HG03558 (cell line): ENCODE results near the gene COL1A1.

Experiments used
- ATAC-seq: cut with Tn5 transposase; IDR thresholded peaks from one replicate; pipeline ENCODE4 v1.9.1; 2021; ENCODE audit warnings: moderate number of reproducible peaks; ENCODE audit not compliant: unreplicated experiment; ENCODE audit errors: extremely low read depth

COL1A1 gene

DNA sequence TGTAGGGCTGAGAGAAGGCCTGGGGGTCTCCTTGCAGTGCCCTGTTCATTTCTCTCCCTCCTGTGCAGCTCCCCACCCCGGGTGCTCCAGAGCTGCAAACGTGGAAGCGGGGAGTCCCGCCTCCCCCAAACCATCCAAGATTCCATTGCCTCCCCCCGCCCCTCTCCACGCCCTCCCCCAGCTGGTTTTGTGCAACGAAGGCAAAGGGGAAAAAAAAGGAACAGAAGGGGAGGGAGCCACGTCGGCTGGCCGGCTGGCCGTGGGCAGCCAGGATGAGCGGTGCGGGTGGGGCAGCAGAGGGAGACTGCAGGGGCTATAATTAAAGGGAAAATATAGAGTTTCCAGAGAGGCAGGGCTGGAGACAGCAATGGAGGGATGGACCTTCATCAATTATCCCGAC, 1.7 kb upstream of the COL1A1 start:
- no peak for ATAC-seq

DNA sequence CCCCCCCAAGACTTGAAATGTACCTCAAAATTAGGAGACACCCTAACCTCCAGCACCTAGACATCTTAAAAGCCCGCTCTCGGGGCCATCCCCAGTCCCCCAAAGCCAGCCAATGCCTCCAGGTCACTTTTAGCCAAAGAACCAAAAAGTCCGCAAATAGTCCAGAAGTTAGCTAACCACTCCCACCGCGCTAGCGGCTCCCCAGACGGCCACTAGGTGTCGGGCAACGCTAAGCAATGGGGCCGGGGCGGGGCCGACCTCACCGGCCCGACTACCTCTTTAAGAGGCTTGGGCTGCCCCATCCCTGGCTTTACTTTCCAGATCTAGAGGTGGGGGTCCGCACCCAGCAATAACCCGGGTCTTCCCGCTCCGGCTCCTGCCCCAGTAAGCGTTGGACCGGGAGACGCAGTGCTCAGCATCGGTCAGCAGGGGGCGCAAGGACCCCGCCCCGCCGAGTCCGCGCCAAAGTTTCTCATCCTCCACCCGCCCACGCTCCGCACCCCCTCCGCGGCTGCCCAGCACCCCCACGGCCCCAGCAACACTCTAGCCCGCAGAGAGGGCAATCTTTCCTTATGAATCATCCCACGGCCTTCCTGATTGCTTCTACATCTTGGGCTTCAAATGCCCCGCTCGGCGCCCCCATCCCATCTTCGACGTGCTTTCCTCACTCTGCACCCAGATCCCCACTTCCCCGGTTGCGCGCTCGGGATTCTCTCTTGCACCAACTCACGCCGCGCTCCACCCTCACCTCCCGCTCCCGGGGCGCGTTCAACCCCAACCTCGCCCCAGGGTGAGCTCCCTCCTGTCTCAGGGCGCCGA, 765 bp downstream of the COL1A1 start:
- ATAC-seq: no peak

DNA sequence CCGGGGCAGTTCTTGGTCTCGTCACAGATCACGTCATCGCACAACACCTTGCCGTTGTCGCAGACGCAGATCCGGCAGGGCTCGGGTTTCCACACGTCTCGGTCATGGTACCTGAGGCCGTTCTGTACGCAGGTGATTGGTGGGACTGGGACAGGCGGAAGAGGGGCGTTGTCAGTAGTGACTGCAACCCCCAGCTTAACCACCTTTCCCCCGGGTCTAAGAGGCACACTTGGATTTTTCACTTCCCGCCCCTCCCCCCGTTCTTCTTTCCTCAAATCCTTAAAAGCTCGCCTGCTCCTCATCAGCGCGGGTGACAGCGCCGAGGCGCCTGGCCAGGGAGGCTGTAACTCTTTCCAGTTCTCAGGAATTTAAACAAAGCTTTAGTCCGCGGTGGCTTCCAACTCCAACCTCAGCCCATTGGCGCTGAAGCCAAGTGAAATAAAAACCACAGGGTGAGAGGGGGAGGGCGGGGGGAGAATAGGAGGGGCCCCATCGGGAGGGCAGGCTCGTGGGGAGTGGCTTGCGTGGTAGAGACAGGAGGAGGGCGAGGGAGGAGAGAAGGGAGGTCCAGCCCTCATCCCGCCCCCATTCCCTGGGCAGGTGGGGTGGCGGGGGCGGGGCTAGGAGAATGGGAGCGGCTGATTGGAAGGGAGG, 1.5 kb downstream of the COL1A1 start:
- ATAC-seq: no peak

DNA sequence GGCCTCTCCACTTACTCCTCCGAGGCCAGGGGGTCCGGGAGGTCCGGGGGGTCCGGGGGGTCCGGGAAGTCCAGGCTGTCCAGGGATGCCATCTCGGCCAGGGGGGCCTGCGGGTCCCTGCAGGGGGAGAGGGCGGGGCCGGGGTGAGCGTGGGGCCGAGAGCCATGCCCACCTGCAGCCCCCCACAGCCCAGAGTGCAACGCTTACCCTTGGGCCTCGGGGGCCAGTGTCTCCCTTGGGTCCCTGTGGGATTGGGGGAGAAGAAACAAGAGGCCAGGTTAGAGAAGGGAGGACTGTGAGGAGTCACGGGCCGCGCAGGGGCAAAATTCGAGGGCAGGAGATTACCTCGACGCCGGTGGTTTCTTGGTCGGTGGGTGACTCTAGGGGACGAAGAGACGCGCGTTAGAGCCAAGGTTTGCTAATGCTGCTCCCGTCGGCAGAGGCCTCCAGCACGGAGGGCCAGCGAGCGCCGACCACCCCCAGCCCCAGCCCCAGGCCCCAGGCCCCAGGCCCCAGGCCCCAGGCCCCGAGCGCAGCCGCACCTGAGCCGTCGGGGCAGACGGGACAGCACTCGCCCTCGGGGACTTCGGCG, 2.1 kb downstream of the COL1A1 start:
- ATAC-seq: no peak

DNA sequence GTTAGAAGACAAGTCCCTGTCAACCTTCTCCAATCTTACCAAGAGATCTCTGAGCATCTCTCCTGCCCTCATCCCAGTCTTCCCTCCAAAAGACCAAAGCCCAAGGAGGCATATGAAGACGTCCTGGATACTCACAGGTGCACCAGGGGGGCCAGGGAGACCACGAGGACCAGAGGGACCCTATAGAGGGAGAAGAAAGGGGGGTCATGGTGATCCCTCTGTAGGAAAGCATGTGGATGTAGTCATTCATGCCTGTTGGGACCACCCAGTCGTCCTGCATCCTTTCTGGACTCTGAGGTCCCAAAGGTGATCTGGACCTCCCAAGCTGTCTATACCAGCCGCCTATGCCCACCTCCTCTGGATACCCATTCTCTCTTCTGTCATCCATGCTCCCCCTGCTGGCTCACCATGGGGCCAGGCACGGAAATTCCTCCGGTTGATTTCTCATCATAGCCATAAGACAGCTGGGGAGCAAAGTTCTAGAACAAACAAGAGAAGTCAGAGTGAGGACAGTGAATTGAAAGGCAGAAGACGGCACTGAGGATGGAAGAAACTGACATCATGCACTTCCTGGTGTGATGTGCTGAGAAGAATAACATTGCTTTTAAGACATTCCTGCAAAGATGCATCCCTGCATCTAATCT, 3.3 kb downstream of the COL1A1 start:
- ATAC-seq: no peak

DNA sequence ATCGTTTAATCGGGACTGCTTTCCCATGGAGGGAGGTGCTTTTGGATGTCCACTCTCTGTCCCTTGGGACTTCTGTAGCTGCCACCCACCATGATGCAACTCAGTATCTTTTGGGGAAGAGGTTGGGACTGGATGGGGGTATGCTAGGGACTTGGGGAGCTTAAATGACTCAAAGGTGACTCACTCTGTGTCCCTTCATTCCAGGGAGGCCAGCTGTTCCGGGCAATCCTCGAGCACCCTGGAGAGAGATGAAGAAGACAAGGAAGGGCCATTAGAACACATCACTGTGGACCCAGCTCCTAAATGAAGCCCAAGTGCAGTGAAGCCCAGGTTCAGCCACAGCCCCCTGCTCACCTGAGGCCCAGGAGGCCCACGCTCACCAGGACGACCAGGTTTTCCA, 4.6 kb downstream of the COL1A1 start:
- ATAC-seq: no peak

DNA sequence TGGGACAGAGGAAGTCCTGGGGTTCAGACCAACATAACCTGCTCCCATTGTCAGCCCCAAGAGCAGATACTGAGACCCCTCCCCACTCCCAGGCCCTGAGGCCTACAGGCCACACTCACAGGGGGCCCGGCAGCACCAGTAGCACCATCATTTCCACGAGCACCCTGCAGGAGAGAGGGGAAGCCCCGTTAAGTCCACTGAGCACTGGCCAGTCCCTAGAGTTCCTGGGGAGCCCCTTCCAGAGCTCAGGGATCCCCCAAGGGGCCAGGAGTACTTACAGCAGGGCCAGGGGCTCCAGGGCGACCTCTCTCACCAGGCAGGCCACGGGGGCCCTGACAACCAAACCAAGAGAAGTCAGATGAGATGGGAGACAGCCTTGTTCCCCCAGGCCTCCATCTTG, 5.4 kb downstream of the COL1A1 start:
- ATAC-seq: no peak

DNA sequence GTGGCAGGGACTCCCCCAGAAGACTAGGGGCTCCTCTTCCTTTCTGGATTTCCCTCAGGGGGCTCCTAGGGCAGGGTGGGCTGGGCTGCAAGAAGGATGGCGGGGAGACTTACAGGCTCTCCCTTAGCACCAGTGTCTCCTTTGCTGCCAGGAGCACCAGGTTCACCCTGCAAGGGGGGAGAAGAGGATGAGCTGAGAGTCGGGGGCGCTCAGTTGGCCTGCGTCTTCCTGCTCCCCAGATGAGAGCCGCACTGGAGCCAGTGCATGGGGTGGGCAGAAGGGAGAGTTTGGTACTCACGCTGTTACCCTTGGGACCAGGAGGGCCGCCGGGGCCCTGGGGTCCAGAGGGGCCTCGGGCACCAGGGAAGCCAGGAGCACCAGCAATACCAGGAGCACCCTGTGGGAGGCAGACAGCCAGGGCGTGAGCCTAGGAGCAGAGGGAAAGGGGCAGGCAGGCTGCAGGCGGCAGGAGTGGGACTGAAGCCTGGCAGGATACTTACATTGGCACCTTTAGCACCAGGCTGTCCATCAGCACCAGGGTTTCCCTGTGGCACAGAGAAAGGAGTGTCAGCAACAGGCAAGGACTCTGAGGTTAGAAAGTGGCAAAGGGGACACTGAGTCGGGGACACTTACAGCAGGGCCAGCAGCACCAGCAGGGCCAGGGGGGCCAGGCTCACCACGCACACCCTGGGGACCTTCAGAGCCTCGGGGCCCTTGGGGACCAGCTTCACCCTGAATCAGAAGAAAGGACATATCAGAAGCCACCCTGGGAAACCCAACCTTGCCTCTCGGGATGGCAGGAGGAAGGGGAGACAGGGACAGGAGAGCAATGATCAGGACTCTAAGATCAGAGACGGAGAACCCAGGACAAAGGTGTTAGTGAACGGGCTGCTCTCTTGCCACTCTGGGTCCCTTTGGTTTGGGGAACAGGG, 6.2 kb downstream of the COL1A1 start:
- no peak for ATAC-seq

DNA sequence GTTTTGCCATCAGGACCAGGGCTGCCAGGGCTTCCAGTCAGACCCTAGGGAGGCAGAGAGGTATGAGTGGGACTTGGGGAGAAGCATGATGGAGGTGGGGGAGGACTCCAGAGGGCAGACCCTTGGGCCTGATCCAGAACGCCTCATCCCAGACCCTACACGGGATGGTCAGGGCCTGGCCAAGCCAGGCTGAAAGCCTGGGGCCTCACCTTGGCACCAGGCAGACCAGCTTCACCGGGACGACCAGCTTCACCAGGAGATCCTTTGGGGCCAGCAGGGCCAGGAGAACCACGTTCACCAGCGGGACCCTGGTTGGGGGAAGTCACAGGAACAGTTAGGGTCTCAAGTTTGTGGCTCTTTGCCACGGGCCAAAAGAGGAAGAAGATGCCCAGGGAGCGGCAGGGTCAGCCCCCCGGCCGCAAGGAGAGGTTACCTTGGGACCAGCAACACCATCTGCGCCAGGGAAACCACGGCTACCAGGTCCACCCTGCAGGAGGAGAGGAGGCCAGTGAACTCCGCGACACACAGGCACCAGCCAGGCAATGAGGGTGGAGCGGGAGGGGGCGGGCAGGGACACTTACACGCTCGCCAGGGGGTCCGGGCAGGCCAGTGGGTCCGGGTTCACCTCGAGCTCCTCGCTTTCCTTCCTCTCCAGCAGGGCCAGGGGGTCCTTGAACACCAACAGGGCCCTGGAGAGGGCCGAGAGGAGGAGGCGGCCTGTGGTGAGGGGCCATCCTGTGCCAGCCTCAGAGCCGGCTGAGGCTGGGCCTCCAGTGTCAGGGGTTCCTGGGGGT, 7.1 kb downstream of the COL1A1 start:
- no peak for ATAC-seq

DNA sequence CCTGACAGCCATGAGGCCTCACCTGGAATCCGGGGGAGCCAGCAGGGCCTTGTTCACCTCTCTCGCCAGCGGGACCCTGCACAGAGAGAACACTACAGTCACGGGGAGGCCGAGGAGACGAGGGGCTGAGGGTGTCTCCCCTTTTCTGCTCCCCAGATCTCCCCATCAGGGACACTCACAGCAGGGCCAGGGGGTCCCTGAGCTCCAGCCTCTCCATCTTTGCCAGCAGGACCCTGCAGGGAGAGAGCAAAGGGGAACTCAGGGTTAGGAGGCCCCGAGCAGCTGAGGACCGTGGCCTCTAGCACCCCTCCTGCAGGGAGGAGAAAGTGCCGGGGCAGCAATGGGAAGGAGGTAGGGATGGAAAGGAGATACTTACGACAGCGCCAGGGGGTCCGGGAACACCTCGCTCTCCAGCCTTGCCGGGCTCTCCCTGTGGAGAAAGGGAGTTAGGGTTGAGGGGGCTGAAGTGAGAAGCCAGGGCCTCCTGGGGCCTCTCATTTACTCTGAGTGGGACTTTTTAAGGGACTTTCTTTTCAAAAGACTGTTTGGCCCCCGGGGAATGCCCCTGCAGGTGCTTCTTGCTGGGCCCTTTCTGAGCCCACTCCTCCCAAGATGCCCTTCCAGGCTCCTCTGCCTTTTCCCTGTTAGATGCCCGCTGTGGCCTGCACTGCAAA, 8.7 kb downstream of the COL1A1 start:
- no peak for ATAC-seq

DNA sequence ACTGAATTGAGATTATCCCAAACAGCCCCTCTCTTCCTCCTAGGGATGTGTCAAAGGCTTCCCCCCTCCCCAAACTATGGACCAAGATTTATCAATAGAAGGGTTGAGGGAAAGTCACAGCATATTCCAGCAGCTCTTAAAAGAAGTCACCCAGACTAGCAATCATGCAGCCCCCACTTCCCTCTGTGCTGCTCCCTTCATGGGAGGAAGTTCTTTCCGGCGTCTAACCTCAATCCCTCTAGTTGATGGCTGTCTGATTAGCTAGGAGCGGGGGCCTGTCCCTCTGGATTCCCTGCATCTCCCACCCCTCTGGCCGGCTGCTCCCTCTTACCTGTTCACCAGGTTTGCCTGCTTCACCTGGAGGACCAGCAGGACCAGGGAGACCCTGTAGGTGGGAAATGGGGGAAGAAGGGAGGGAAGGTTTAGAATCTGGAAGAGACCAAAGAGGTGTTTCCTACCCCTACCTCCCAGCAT, 9.2 kb downstream of the COL1A1 start:
- no peak for ATAC-seq

DNA sequence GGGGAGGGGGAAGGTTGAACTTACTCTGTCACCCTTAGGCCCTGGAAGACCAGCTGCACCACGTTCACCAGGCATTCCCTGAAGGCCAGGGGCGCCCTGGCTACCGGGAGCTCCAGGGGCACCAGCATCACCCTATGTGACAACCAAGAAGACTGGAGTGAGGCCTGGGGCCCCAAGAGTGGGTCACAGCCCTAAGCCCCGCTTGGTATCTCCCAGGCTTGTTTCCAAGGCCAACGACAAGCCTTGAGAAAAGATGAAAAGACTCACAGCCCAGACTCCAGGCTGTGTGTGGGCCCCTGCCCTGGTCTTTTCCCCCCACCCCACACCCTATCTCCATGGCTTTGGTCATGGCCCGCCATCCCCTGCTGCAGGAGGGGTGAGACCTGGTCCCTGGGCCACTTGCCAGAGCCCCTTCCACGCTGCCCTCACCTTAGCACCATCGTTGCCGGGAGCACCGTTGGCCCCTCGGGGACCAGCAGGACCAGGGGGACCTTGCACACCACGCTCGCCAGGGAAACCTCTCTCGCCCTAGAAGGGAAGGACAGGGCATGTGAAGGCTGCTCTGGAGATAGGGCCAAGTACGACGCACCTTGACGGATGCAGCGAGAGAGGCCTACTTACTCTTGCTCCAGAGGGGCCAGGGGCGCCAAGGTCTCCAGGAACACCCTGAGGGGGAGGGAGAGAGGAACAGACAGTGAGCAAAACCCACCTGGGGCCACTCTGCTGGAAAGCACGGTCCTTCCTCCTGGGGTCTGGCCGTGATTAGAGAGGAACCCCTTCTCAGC, 9.9 kb downstream of the COL1A1 start:
- ATAC-seq: no peak

DNA sequence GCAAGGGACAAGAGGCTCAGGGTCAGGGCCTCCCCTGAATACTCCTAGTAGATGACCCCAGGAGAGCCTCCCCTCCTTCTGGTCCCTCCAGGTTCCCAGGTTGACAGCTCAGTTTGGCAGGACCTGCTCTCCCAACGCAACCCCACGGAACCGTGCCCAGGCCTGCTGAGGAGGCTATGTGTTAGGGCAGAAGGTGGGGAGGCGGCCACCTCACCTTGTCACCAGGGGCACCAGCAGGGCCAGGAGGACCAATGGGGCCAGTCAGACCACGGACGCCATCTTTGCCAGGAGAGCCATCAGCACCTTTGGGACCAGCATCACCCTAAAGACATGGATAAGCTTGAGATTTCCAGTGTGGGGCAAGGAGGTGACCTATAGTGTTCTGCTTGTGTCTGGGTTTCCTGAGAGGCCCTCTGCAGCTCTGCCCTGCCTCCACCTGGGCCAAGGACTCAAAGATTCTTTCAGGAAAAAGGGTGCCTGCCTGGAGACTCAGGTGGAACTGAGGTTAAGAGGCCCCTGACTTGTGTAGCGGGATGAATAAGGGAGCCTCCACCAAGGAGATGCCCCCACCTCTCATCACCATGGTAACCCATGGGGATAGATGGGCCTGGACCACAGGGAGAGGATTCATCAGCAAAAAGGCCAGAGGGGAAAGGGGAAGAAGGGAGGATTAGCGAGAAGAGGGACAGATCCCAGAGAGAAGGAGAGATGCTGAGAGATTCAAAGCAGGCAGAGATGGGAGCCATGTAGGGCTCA, 10.7 kb downstream of the COL1A1 start:
- ATAC-seq: no peak

DNA sequence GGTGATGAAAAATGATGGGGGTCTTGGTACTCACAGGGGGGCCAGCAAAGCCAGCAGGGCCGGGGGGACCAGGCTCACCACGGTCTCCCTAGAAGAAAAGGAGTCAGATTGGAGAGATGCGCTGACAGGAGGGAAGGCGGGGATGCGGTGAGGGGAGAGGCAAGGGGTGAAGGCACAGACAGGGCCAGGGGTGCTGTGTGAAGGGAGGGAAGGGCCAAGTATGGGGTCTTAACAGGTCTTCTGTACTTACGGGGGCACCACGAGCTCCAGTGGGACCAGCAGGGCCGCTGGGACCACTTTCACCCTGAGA, 11.2 kb downstream of the COL1A1 start:
- no peak for ATAC-seq

DNA sequence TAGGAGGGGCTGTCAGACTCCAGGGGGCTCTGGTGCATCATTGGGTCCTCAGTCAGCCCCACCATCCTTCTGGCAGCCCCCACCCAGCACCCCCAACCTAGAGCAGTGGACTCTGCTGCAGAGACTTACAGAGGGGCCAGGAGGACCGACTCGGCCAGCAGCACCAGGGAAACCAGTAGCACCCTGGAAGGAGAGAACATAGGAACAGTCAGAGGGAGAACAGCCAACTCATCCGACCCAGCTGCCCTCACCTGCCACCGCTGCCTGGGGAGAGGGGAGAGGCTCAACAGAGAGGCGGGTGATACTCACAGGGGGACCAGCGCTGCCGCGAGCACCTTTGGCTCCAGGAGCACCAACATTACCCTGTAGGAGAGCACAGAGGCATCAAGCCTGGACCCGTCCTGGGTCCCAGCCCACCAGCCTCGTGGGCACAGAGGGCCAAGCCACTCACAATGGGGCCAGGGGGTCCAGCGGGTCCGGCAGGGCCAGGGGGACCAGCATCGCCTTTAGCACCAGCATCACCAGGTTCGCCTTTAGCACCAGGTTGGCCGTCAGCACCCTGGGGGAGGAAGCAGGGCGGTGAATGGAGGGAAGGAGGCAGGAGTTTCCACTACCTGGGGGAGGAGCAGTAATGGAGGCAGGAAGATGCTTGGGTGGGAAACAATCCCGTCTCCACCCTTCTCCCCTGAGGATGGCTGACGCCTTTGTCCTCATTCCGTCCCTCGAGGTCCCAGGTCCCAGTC, 11.7 kb downstream of the COL1A1 start:
- no peak for ATAC-seq

DNA sequence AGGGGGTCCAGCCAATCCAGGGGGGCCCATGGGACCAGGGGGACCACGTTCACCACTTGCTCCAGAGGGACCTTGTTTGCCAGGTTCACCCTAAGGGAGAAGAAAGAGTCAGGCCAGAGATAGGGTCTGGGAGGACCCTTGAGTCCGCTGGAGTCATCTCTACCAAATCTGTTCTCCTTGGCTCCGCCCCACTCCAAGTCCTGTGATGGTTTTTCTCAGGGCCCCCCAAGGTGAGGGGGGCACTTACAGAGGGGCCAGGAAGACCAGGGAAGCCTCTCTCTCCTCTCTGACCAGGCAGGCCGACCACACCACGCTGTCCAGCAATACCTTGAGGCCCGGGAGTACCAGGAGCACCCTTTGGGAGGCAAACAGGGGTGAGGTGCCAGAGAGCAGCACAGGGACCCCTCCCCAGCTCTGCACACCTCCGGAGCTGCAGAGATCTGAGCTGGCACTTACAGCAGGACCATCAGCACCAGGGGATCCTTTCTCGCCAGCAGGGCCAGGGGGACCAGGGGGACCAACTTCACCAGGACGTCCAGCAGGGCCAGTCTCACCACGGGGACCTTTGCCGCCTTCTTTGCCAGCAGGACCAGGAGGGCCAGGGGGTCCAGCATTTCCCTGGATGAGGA, 12.4 kb downstream of the COL1A1 start:
- no peak for ATAC-seq
